OCI-LY1 (cell line): ENCODE results near the gene EBI3.

Source experiments
- EZH2 ChIP-seq: fragments of 200-600 bp; sonication (generic), shearing (Covaris generic); IDR thresholded peaks from 2 replicates; pipeline ENCODE4 v1.8.0; 2017; ENCODE audit warnings: borderline replicate concordance, mixed run types, mild to moderate bottlenecking, antibody characterized with exemption, low read length, moderate library complexity, mixed read lengths
- TF ChIP-seq, protein P1 (sequence below): fragments of 200-600 bp; sonication (generic), shearing (Covaris generic); IDR thresholded peaks from 2 replicates; pipeline ENCODE4 v1.5.1; 2017; ENCODE audit warnings: mild to moderate bottlenecking, antibody characterized with exemption, low read length, moderate library complexity, mixed read lengths

DNA sequence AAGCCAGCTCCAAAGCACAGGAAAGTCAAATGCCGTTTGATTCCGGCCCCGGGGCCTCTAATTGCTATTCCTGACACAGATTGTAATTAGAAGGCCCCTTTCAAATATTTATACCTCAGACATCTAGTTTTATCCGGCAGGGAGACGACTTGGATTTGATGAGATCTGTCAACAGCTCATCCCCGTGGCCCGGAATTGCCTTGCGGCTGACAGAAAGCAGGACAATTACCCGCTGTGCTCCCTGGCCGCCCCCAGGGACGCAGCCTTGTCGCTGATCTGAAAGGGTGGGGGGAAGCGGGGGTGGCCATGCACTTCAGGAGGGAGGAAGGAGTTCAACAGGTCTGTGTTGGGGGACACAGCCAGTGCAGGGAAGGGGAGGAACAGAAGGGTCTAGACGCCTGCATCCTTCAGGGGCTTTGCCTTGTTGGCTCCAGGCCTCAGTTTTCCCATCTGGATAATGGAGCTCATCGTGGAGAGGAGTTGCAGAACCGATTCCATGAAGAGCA, 47.9 kb downstream of the EBI3 start:
- TF ChIP-seq, protein P1, sequence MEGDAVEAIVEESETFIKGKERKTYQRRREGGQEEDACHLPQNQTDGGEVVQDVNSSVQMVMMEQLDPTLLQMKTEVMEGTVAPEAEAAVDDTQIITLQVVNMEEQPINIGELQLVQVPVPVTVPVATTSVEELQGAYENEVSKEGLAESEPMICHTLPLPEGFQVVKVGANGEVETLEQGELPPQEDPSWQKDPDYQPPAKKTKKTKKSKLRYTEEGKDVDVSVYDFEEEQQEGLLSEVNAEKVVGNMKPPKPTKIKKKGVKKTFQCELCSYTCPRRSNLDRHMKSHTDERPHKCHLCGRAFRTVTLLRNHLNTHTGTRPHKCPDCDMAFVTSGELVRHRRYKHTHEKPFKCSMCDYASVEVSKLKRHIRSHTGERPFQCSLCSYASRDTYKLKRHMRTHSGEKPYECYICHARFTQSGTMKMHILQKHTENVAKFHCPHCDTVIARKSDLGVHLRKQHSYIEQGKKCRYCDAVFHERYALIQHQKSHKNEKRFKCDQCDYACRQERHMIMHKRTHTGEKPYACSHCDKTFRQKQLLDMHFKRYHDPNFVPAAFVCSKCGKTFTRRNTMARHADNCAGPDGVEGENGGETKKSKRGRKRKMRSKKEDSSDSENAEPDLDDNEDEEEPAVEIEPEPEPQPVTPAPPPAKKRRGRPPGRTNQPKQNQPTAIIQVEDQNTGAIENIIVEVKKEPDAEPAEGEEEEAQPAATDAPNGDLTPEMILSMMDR: no peak
- no peak for TF ChIP-seq EZH2
